Measurements from ENCODE around the gene GRK2. TPM values are rescaled to one million over a fixed set of nuclear protein-coding genes. Genes with fewer than 3 reads are reported as not detected.
A peak's percentile ranks its signal among the peaks of the same experiment; 100 is the strongest.
"Not testable (repeated sequence)": the region's sequence is repeated elsewhere in the genome, so short reads cannot be mapped to it uniquely, and the experiment has no call there.

GRK2 gene
- 10 to 100 TPM; 41.1 to 52.8 (median 52.1) TPM for total RNA-seq

DNA sequence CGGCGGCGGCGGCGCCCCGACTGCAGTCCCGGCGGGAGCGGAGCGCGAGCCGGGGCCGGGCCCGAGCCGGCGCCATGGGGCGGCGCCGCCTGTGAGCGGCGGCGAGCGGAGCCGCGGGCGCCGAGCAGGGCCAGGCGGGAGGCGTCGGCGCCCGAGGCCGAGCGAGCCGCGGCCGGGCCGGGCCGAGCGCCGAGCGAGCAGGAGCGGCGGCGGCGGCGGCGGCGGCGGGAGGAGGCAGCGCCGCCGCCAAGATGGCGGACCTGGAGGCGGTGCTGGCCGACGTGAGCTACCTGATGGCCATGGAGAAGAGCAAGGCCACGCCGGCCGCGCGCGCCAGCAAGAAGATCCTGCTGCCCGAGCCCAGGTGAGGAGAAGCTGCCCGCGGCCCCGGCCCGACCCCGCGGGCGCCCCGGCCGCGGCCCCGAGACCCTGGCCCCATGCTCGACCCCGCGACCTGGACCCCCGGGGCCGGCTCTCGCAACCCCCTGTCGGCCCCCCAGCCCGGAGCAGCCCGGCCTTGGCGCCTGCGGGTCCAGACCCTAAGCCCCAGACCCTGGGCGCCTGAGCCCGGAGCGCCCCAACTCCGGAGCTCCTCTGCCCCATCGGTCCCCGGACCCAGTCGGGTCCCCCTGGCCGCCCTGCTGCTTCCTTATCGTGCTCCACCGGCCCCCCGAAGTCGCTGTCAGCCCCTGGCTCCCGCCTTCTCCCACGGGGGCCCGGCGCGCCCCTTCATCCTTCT, at the start of gene GRK2:
TSS of gene GRK2 (plus strand) at position 25 of the 739 bp plus-strand sequence. CDS start at position 252, 227 bp downstream.
- Histone ChIP-seq H3K4me3 (peak within 1 kb of the TSS; percentile 94 to 99 (median 96)), H3K36me3 (no peaks in the 10 kb centered on the region), H3K9me3 (no peaks in the 10 kb centered on the region), H3K27me3 (no peaks in the 10 kb centered on the region), H3K27ac (peak within 1 kb of the TSS; percentile 86 to 92), H3K4me1 (peaks cover 19 to 55% of the 10 kb centered on the region in 2 donors)
- no peak for DNase-seq (ENCODE audit: low spot score in 2 of 2)
- TF ChIP-seq, protein P1, sequence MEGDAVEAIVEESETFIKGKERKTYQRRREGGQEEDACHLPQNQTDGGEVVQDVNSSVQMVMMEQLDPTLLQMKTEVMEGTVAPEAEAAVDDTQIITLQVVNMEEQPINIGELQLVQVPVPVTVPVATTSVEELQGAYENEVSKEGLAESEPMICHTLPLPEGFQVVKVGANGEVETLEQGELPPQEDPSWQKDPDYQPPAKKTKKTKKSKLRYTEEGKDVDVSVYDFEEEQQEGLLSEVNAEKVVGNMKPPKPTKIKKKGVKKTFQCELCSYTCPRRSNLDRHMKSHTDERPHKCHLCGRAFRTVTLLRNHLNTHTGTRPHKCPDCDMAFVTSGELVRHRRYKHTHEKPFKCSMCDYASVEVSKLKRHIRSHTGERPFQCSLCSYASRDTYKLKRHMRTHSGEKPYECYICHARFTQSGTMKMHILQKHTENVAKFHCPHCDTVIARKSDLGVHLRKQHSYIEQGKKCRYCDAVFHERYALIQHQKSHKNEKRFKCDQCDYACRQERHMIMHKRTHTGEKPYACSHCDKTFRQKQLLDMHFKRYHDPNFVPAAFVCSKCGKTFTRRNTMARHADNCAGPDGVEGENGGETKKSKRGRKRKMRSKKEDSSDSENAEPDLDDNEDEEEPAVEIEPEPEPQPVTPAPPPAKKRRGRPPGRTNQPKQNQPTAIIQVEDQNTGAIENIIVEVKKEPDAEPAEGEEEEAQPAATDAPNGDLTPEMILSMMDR (IDR thresholded peaks at IDR 0.05), result no peak
- TF ChIP-seq POLR2A (IDR thresholded peaks at IDR 0.05), result no peak
- TF ChIP-seq POLR2AphosphoS5 (IDR thresholded peaks at IDR 0.05), result no peak
- intact Hi-C loops (cut with DNase I; ENCODE audit: low total_unique reads), result no loop called here

DNA sequence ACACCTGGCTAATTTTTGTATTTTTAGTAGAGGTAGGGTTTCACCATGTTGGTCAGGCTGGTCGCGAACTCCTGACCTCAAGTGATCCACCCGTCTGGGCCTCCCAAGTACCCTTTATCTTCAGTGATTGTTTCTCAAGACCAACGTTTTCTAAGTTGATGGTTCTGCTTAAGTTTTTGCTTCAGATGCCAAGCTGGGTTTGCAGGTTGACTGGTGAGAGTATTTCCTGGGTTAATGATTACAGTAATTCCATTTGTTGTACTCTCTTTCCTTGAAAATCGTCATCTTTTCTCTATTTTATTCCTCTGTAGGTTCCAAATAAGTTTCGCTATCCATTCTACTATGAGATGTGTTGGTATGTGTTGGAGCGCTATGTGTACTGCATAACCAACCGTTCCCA, 38.5 kb upstream of the GRK2 start:
- intact Hi-C loops (cut with DNase I; ENCODE audit: low total_unique reads), result no loop called here
- TF ChIP-seq POLR2A (IDR thresholded peaks at IDR 0.05) (no peak), POLR2AphosphoS5 (IDR thresholded peaks at IDR 0.05) (no peak)
- TF ChIP-seq, protein P1 (IDR thresholded peaks at IDR 0.05), result no peak
- Histone ChIP-seq H3K4me3 (no peak overlapping the region), H3K27me3 (no peaks in the 10 kb centered on the region), H3K36me3 (no peaks in the 10 kb centered on the region), H3K27ac (no peak overlapping the region), H3K9me3 (no peaks in the 10 kb centered on the region), H3K4me1 (no peaks in the 10 kb centered on the region)
- no peak for DNase-seq (ENCODE audit: low spot score in 2 of 2)

DNA sequence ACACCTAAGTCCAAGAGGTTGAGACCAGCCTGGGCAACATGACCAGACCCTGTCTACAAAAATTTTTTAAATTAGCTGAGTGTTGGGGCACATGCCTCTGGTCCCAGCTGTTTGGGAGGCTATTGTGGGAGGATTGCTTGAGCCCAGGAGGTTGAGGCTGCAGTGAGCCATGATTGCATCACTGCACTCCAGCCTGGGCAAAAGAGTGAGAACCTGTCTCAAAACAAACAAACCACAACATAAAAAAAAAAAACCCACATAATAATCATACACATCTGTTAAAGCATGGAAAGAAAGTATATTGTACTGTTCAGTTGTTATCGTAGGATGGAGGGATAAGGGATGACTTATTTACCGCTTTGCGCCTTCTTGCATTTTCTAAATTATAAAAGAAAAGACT, 35.9 kb upstream of the GRK2 start:
- no peak for DNase-seq (ENCODE audit: low spot score in 2 of 2)
- Histone ChIP-seq H3K27ac (no peak overlapping the region), H3K4me3 (no peak overlapping the region), H3K9me3 (no peaks in the 10 kb centered on the region), H3K36me3 (no peaks in the 10 kb centered on the region), H3K27me3 (no peaks in the 10 kb centered on the region), H3K4me1 (no peaks in the 10 kb centered on the region)
- intact Hi-C loops (cut with DNase I; ENCODE audit: low total_unique reads), result no loop called here
- no peak for TF ChIP-seq POLR2A (IDR thresholded peaks at IDR 0.05)

DNA sequence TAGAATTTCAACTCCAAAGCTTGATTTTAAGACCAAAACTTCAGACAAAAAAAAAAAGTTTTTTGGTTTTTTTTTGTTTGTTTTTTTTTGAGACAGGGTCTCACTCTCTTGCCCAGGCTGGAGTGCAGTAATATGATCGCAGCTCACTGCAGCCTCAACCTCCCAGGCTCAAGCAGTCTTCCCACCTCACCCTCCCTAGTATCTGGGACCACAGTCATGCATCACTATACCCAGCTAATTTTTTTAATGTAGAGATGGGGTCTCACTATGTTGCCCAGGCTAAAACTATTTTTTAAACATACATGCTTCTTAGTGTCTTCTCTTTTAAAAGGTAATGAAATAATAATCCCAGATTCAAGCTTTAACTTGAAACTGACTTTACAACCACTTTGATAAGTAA, 35.4 kb upstream of the GRK2 start:
- intact Hi-C loops (cut with DNase I; ENCODE audit: low total_unique reads), result no loop called here
- DNase-seq (ENCODE audit: low spot score in 2 of 2), result no peak
- no peaks in the 10 kb centered on the region for H3K4me1 ChIP-seq
- no peak overlapping the region for H3K27ac ChIP-seq
- no peaks in the 10 kb centered on the region for H3K36me3 ChIP-seq
- no peak overlapping the region for H3K4me3 ChIP-seq
- TF ChIP-seq POLR2AphosphoS5 (IDR thresholded peaks at IDR 0.05), result no peak
- TF ChIP-seq, protein P1 (IDR thresholded peaks at IDR 0.05), result no peak
- no peak for TF ChIP-seq POLR2A (IDR thresholded peaks at IDR 0.05)
- H3K27me3 ChIP-seq, result no peaks in the 10 kb centered on the region
- H3K9me3 ChIP-seq, result no peaks in the 10 kb centered on the region

DNA sequence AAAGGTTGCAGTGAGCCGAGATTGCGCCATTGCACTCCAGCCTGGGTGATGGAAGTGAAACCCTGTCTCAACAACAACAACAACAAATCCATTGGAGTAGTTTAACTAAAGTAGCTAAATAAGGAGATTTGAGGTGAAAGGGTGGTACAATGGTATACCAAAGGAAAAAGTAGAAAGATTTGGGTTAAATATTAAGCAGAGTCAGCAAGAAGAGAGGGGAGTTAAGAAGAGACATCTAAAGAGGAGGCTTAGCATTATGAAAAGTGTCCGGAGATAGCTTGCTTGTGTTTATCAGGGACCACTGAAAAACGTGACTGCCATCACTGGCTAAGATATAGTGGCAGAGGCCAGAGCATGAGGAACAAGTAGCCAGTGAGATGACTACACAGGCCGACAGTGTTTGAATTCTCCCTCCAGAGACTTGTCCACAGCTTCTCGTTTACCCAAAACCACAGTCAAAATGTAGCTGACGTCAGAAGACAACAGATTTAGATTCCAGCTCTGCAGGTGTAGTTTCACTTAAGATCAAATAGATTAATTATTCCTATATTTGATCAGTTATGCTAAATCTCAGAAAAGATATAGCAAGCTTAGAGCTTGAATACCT, 32.6 kb upstream of the GRK2 start:
- Histone ChIP-seq H3K27me3 (no peaks in the 10 kb centered on the region), H3K36me3 (no peaks in the 10 kb centered on the region), H3K4me3 (no peak overlapping the region), H3K9me3 (no peaks in the 10 kb centered on the region), H3K27ac (no peak overlapping the region), H3K4me1 (peaks cover 0 to 3% of the 10 kb centered on the region in 2 donors)
- TF ChIP-seq POLR2A (IDR thresholded peaks at IDR 0.05) (no peak), POLR2AphosphoS5 (IDR thresholded peaks at IDR 0.05) (no peak)
- TF ChIP-seq, protein P1 (IDR thresholded peaks at IDR 0.05), result no peak
- intact Hi-C loops (cut with DNase I; ENCODE audit: low total_unique reads), result no loop called here
- DNase-seq (ENCODE audit: low spot score in 2 of 2), result no peak

DNA sequence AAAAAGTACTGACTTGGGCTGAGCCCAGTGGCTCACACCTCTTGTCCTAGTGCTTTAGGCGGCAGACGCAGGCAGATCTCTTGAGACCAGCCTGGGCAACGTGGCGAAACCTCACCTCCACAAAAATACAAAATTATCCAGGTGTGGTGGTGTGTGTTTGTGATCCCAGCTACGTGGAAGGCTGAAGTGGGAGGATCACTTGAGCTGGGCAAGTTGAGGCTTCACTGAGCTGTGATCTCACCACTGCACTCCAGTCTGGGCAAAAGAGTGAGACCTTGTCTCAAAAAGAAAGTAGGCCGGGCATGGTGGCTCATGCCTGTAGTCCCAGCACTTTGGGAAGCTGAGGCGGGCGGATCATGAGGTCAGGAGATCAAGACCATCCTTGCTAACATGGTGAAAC, 31.7 kb upstream of the GRK2 start:
- H3K4me3 ChIP-seq; H3K36me3 ChIP-seq; H3K27me3 ChIP-seq; intact Hi-C loops (cut with DNase I; ENCODE audit: low total_unique reads); H3K27ac ChIP-seq; DNase-seq (ENCODE audit: low spot score in 2 of 2); H3K9me3 ChIP-seq: not testable (repeated sequence)
- H3K4me1 ChIP-seq, result peaks cover 0 to 10% of the 10 kb centered on the region in 2 donors
